ENCODE data around the gene P2RY8.
"Not testable (repeated sequence)": the region's sequence is repeated elsewhere in the genome, so short reads cannot be mapped to it uniquely, and the experiment has no call there.

Gene P2RY8

DNA sequence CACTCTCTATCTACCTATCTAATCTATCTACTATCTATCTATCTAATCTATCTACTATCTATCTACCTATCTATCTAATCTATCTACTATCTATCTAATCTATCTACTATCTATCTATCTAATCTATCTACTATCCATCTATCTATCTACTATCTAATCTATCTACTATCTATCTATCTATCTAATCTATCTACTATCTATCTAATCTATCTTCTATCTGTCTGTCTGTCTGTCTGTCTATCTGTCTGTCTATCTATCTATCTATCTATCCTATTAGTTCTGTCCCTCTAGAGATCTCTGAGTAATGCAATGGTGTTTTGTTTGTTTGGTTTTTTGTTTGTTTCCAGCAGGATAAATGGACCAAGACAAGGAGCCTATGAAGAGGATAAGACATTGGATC, 74.9 kb downstream of the P2RY8 start:
- Mint-ChIP-seq H3K4me3 (no peak overlapping the region), H3K4me1 (peaks cover 54% of the 10 kb centered on the region), H3K36me3 (ENCODE audit: low read depth) (peaks cover 3% of the 10 kb centered on the region)

DNA sequence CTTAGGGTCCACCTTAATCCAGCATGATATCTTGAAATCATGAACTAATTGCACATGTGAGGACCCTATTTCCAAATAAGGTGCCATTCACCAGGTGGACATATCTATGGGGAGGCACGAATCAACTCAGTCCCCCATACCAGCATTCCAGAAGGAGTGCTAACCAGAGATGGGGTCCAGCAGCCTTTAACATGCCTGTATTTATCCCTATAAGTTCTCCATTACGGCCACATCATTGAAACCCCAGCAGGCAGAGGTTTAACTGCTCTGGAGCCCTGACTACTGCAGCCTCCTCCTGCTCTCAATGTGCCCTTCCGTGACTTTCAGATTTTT, 81.1 kb downstream of the P2RY8 start:
- Mint-ChIP-seq H3K4me1 (peaks cover 11% of the 10 kb centered on the region), H3K27ac (no peak overlapping the region), H3K36me3 (ENCODE audit: low read depth) (no peaks in the 10 kb centered on the region), H3K4me3 (no peak overlapping the region), H3K9me3 (no peaks in the 10 kb centered on the region), H3K27me3 (no peaks in the 10 kb centered on the region)
- DNase-seq (no peak), ATAC-seq (no peak)

More for the DNA sequence above, 74.9 kb downstream of the P2RY8 start:
- H3K27me3 Mint-ChIP-seq: no peaks in the 10 kb centered on the region
- no peaks in the 10 kb centered on the region for H3K9me3 Mint-ChIP-seq
- ATAC-seq: no peak
- peak overlapping the region; percentile 93 for H3K27ac Mint-ChIP-seq
- DNase-seq: no peak

DNA sequence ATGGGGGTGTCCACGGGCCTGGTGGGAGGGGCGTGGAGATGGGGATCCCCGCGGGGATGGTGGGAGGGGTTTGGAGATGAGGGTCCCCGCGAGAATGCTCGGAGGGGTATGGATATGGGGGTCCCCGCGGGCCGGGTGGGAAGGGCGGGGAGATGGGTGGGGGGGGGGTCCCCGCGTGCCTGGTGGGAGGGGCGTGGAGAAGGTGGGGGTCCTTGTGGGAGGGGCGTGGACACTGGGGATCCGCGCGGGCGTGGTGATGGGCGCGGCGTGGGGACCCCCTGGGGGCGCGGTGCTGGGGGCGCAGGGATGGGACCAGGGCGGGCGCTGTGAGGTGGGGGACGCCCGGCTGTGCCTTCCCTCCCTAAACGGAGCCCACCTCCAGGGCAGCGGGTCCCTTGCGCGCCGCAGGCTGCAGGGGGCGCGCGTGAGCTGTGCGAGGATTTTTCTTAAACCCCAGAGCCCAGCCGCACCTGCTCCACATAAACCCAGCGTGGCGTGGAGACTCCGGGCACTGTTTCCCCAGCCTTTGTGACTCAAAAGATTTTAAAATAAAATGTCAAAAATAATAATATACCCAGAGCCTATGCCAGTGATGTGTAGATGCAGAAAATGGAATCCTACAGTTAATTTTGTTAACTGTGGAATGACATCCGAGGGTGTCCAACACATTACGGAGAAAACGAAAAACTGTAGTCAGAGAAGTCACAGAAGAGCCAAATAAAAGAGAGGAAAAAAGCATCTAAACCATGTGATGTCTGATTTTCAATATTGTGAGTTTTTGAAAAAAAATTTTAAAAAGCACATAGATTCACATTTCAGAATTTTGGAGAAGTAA, 82.8 kb downstream of the P2RY8 start:
- H3K9me3 Mint-ChIP-seq: peaks cover 10% of the 10 kb centered on the region
- no peaks in the 10 kb centered on the region for H3K27me3 Mint-ChIP-seq
- ATAC-seq (peak; percentile 68), DNase-seq (peak; percentile 96)
- peaks cover 11% of the 10 kb centered on the region for H3K4me1 Mint-ChIP-seq
- H3K36me3 Mint-ChIP-seq (ENCODE audit: low read depth): peaks cover 9% of the 10 kb centered on the region
- peak overlapping the region; percentile 52 for H3K4me3 Mint-ChIP-seq
- H3K27ac Mint-ChIP-seq: peak overlapping the region; percentile 32

GRCh38 chrX:1453395-1453783, 83.6 kb downstream of the P2RY8 start:
- DNase-seq (no peak), ATAC-seq (peak; percentile 40)
- Mint-ChIP-seq H3K9me3 (peaks cover 18% of the 10 kb centered on the region), H3K27me3 (no peaks in the 10 kb centered on the region), H3K27ac (peak overlapping the region; percentile 60), H3K36me3 (ENCODE audit: low read depth) (peaks cover 17% of the 10 kb centered on the region), H3K4me1 (peaks cover 13% of the 10 kb centered on the region), H3K4me3 (peak overlapping the region; percentile 84)

DNA sequence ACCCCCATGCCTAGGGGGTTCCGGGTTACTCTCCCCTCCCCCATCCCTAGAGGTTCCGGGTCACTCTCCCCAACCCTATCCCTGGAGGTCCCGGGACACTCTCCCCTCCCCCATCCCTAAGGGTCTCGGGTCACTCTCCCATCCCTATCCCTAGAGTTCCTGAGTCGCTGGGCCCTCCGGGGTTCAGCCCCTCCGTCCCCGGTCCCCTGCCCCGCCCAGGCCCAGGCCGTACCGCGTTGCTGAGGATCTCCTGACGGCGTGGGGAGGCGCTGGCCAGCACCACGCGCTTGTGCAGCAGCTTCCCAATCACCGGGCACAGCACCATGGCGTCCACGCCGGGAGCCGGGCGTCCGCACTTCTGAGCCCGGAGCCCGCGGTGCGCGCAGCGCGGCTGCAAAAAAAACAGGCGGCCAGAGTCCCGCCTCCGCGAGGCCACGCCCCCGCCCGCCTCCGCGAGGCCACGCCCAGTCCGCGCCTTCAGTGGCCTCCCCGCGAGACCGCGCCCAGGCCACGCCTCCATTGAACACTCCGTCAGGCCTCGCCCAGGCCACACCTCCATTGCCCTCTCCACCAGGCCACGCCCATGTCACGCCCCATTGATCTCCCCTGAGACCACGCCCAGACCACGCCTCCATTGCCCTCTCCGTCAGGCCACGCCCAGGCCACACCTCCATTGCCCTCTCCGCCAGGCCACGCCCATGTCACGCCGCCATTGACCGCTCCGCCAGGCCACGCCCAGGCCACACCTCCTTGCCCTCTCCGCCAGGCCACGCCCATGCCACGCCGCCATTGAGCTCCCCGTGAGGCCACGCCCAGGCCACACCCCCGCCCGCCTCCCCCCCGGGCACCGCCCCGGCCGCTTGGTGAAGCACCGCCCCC, 84.2 kb downstream of the P2RY8 start, which contains the start of gene ASMTL:
ASMTL (minus strand) TSS at position 394 of the 879 bp plus-strand sequence; CDS start at position 325, 69 bp downstream.
- H3K36me3 Mint-ChIP-seq (ENCODE audit: low read depth): peaks cover 23% of the 10 kb centered on the region
- H3K27me3 Mint-ChIP-seq: no peaks in the 10 kb centered on the region
- DNase-seq (peak; percentile 100), ATAC-seq (peak; percentile 80)
- peaks cover 13% of the 10 kb centered on the region for H3K4me1 Mint-ChIP-seq
- peaks cover 22% of the 10 kb centered on the region for H3K9me3 Mint-ChIP-seq
- peak within 1 kb of the TSS; percentile 84 for H3K4me3 Mint-ChIP-seq
- peak within 1 kb of the TSS; percentile 60 for H3K27ac Mint-ChIP-seq

- Mint-ChIP-seq H3K36me3 (ENCODE audit: low read depth) (peaks cover 31% of the 10 kb centered on the region), H3K9me3 (peaks cover 28% of the 10 kb centered on the region), H3K4me1 (peaks cover 13% of the 10 kb centered on the region), H3K27me3 (no peaks in the 10 kb centered on the region), H3K4me3 (peak overlapping the region; percentile 84), H3K27ac (no peak overlapping the region)
- no peak for ATAC-seq
- no peak for DNase-seq
Observed at GRCh38 chrX:1451661-1452515, 85.1 kb downstream of the P2RY8 start.

GRCh38 chrX:1451251-1451660, 85.7 kb downstream of the P2RY8 start:
- Mint-ChIP-seq H3K27ac (no peak overlapping the region), H3K27me3 (no peaks in the 10 kb centered on the region), H3K9me3 (peaks cover 29% of the 10 kb centered on the region), H3K36me3 (ENCODE audit: low read depth) (peaks cover 34% of the 10 kb centered on the region), H3K4me1 (peaks cover 10% of the 10 kb centered on the region), H3K4me3 (peak overlapping the region; percentile 84)
- DNase-seq (no peak), ATAC-seq (no peak)

DNA sequence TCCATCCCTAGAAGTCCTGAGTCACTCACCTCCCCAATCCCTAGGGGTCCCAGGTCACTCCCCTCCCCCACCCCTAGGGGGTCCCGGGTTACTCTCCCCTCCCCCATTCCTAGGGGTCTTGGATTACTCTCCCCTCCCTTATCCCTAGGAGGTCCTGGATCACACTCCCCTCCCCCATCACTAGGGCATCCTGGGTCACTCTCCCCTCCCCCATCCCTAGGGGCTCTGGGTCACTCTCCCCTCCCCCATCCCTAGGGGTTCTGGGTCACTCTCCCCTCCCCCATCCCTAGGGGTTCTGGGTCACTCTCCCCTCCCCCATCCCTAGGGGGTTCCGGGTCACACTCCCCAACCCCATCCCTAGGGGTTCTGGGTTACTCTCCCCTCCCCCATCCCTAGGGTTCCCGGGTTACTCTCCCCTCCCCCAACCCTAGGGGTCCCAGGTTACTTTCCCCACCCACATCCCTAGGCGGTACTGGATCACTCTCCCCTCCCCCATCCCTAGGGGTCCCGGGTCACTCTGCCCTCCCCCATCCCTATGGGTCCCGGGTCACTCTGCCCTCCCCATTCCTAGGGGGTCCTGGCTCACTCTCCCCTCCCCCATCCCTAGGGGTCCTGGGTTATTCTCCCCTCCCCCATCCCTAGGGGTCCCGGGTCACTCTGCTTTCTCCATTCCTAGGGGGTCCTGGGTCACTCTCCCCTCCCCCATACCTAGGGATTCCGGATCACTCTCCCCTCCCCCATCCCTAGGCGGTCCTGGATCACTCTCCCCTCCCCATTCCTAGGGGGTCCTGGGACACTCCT, 86.4 kb downstream of the P2RY8 start:
- Mint-ChIP-seq H3K27ac (no peak overlapping the region), H3K9me3 (peaks cover 33% of the 10 kb centered on the region), H3K4me1 (peaks cover 10% of the 10 kb centered on the region), H3K27me3 (no peaks in the 10 kb centered on the region), H3K36me3 (ENCODE audit: low read depth) (peaks cover 39% of the 10 kb centered on the region), H3K4me3 (no peak overlapping the region)
- ATAC-seq: no peak
- no peak for DNase-seq

- no peak overlapping the region for H3K4me3 Mint-ChIP-seq
- peaks cover 10% of the 10 kb centered on the region for H3K4me1 Mint-ChIP-seq
Observed at GRCh38 chrX:1449823-1450149, 87.2 kb downstream of the P2RY8 start.

DNA sequence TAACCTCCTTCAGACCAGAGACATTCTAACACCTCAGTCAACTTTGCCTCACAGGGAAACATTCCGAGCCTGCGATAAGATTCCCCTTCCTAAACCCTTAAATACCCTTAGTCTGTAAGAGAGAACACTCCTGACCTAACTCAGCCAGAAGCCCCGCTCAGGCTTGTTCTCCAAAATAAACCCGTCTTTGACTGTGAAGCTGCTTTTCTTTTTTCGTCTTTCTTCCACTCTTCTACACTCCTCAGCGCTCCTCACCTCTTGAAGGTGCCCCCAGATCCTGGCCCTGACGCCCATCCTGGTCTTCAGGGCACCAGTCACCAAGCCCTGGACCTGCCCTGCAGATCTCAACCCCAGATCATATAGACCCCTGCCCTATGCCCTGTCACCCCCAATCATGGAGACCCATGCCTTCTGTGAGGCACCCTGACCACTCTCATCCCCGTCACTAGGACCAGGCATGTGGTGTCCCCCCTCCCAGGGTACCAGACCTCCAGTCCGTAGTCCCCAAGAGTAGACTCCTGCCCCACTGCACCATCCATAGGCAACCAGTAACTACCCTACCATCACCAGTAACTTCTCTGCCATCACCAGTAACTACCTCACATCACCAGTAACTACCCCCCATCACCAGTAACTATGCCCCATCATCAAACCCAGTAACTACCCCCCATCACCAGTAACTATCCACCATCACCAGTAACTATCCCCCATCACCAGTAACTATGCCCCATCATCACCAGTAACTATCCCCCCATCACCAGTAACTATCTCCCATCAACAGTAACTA, 87.8 kb downstream of the P2RY8 start:
- H3K4me3 Mint-ChIP-seq: no peak overlapping the region

More at GRCh38 chrX:1449823-1450149, 87.2 kb downstream of the P2RY8 start:
- H3K27me3 Mint-ChIP-seq: no peaks in the 10 kb centered on the region
- H3K9me3 Mint-ChIP-seq: peaks cover 35% of the 10 kb centered on the region
- H3K36me3 Mint-ChIP-seq (ENCODE audit: low read depth): peaks cover 43% of the 10 kb centered on the region
- no peak overlapping the region for H3K27ac Mint-ChIP-seq
- no peak for ATAC-seq
- DNase-seq: no peak

DNA sequence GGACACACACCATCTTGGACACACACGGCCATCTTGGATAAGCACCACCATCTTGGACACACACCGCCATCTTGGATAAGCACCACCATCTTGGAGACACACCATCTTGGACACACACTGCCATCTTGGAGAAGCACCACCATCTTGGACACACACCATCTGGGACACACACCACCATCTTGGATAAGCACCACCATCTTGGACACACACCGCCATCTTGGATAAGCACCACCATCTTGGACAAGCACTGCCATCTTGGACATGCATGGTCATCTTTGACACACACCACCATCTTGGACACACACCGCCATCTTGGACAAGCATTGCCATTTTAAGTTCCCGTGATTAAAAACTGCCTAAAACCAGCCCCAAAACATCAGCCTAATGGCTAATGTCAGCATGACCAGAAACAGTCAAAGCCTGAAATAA, 88.4 kb downstream of the P2RY8 start:
- Mint-ChIP-seq H3K36me3 (ENCODE audit: low read depth) (peaks cover 55% of the 10 kb centered on the region), H3K9me3 (peaks cover 44% of the 10 kb centered on the region)
- not testable (repeated sequence) for H3K4me1 Mint-ChIP-seq, DNase-seq, H3K4me3 Mint-ChIP-seq, H3K27me3 Mint-ChIP-seq, H3K27ac Mint-ChIP-seq, ATAC-seq

More for the DNA sequence above, 87.8 kb downstream of the P2RY8 start:
- Mint-ChIP-seq H3K36me3 (ENCODE audit: low read depth) (peaks cover 48% of the 10 kb centered on the region), H3K27ac (no peak overlapping the region), H3K9me3 (peaks cover 39% of the 10 kb centered on the region), H3K27me3 (no peaks in the 10 kb centered on the region), H3K4me1 (peaks cover 6% of the 10 kb centered on the region)
- ATAC-seq (no peak), DNase-seq (no peak)

- not testable (repeated sequence) for H3K27me3 Mint-ChIP-seq, H3K4me3 Mint-ChIP-seq, H3K4me1 Mint-ChIP-seq, ATAC-seq, H3K27ac Mint-ChIP-seq, DNase-seq
- Mint-ChIP-seq H3K9me3 (peaks cover 46% of the 10 kb centered on the region), H3K36me3 (ENCODE audit: low read depth) (peaks cover 59% of the 10 kb centered on the region)
Observed at GRCh38 chrX:1447969-1448572, 88.9 kb downstream of the P2RY8 start.
